ENCODE data around the gene TLX2. TPM values are rescaled to one million over a fixed set of nuclear protein-coding genes. Genes with fewer than 3 reads are reported as not detected.

The TLX2 gene
- total RNA-seq, 3 donors from 2014 or later = not detected

GRCh38 chr2:74491648-74492544 lies 22.4 kb upstream of the TLX2 start:
- no peaks in the 10 kb centered on the region for H3K9me3 ChIP-seq
- DNase-seq (ENCODE audit: low spot score in 2 of 2) = no peak
- H3K36me3 ChIP-seq = peaks cover 3% of the 10 kb centered on the region
- no peak overlapping the region for H3K27ac ChIP-seq
- TF ChIP-seq POLR2AphosphoS5 (IDR thresholded peaks at IDR 0.05) = no peak
- TF ChIP-seq POLR2A (IDR thresholded peaks at IDR 0.05) = no peak
- no peak for TF ChIP-seq CTCF (IDR thresholded peaks at IDR 0.05)
- H3K4me3 ChIP-seq = no peak overlapping the region
- intact Hi-C loops (cut with DNase I; ENCODE audit: low total_unique reads) = no loop called here
- H3K4me1 ChIP-seq = no peaks in the 10 kb centered on the region
- no peaks in the 10 kb centered on the region for H3K27me3 ChIP-seq

GRCh38 chr2:74493546-74493945 lies 20.7 kb upstream of the TLX2 start:
- DNase-seq (ENCODE audit: low spot score in 2 of 2) = no peak
- Histone ChIP-seq H3K4me1 (no peaks in the 10 kb centered on the region), H3K4me3 (no peak overlapping the region), H3K27ac (no peak overlapping the region), H3K27me3 (peaks cover 0 to 6% of the 10 kb centered on the region in 2 donors), H3K9me3 (no peaks in the 10 kb centered on the region), H3K36me3 (peaks cover 3% of the 10 kb centered on the region)
- TF ChIP-seq POLR2A (IDR thresholded peaks at IDR 0.05) = no peak
- TF ChIP-seq CTCF (IDR thresholded peaks at IDR 0.05) = no peak
- TF ChIP-seq POLR2AphosphoS5 (IDR thresholded peaks at IDR 0.05) = no peak
- intact Hi-C loops (cut with DNase I; ENCODE audit: low total_unique reads) = no loop called here

- intact Hi-C loops (cut with DNase I; ENCODE audit: low total_unique reads) = no loop called here
- TF ChIP-seq POLR2A (IDR thresholded peaks at IDR 0.05) (no peak), POLR2AphosphoS5 (IDR thresholded peaks at IDR 0.05) (no peak), CTCF (IDR thresholded peaks at IDR 0.05) (no peak)
Measured at GRCh38 chr2:74495440-74495839, 18.8 kb upstream of the TLX2 start.

GRCh38 chr2:74496997-74497776 lies 17.1 kb upstream of the TLX2 start:
- Histone ChIP-seq H3K4me3 (peak overlapping the region; percentile 31 to 70 (median 55)), H3K27ac (no peak overlapping the region), H3K36me3 (peaks cover 3% of the 10 kb centered on the region), H3K4me1 (peaks cover 0 to 3% of the 10 kb centered on the region in 2 donors), H3K9me3 (no peaks in the 10 kb centered on the region), H3K27me3 (peaks cover 6 to 7% of the 10 kb centered on the region in 2 donors)
- no peak for TF ChIP-seq POLR2AphosphoS5 (IDR thresholded peaks at IDR 0.05)
- TF ChIP-seq POLR2A (IDR thresholded peaks at IDR 0.05) = no peak
- TF ChIP-seq CTCF (IDR thresholded peaks at IDR 0.05) = no peak
- intact Hi-C loops (cut with DNase I; ENCODE audit: low total_unique reads) = no loop called here
- DNase-seq (ENCODE audit: low spot score in 2 of 2) = no peak

More at GRCh38 chr2:74495440-74495839, 18.8 kb upstream of the TLX2 start:
- peaks cover 6 to 7% of the 10 kb centered on the region in 2 donors for H3K27me3 ChIP-seq
- H3K27ac ChIP-seq = no peak overlapping the region
- no peak overlapping the region for H3K4me3 ChIP-seq
- no peak for DNase-seq (ENCODE audit: low spot score in 2 of 2)
- peaks cover 0 to 3% of the 10 kb centered on the region in 2 donors for H3K4me1 ChIP-seq
- H3K36me3 ChIP-seq = peaks cover 3% of the 10 kb centered on the region
- no peaks in the 10 kb centered on the region for H3K9me3 ChIP-seq

All from breast epithelium (tissue), 4 donors.